Amygdala (tissue), 56 donors: ENCODE measurements around the gene LAMP1.
"Not testable (repeated sequence)": the region's sequence is repeated elsewhere in the genome, so short reads cannot be mapped to it uniquely, and the experiment has no call there.

Source experiments
- DNase-seq, 56 donors: peaks; one replicate each; lab custom pipeline; 2025; lab: John Stamatoyannopoulos, UW

Gene LAMP1

GRCh38 chr13:113296823-113297369 lies at the start of gene LAMP1:
Gene LAMP1 (plus strand): TSS chr13:113297239. CDS start chr13:113297435, 196 bp downstream.
- DNase-seq = peak; percentile 41 to 98 (median 92)

- no peak for DNase-seq
Measured at GRCh38 chr13:113252516-113253095, 44.4 kb upstream of the LAMP1 start.

DNA sequence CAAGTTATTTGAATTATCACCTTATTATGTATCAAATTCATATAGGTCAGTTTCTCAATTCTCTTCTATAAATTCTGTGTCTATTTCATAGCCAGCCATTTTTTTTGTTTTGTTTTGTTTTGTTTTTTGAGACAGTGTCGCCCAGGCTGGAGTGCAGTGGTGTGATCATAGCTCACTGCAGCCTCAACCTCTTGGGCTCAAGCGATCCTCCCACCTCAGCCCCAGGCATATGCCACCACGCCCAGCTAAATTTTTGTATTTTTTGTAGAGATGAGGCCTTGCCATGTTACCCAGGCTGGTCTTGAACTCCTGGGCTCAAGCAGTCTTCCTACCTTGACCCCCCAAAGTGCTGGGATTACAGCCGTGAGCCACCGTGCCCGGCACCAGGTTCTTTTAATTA lies 39.1 kb upstream of the LAMP1 start:
- not testable (repeated sequence) for DNase-seq

DNA sequence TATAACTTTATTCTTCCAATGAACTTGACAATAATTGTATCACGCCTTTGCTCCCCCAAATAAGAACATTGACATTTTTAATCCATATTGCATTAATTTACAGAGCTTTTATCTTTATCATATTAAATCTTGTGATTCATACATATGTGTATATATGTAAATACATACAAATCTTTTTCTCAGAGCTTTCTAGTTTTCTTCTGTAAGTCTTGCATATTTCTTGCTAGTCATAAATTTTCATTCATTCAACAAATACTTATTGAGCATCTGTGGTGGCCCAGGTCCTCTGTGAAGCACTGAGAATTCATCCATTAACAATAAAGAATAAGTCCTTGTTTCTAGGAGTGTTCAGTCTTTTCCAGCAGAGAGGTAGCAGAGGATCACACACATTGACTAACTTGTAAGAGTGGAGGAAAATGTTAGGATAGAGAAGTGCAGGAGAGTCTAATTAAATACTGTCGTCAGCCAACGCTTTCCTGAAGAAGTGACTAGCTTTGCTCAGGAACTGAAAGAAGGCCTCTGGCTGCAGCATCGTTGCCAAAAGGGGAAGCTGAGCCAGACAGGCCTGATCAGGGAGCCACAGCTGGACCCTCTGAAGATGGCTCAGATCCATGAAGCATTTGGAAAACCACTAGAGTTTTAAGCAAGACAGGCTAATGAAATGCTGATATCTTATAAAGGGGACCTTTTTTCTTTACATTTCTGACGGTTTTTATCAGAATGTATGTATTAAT lies 38.6 kb upstream of the LAMP1 start:
- no peak for DNase-seq

- no peak for DNase-seq
Measured at GRCh38 chr13:113260996-113261395, 36.0 kb upstream of the LAMP1 start.

DNA sequence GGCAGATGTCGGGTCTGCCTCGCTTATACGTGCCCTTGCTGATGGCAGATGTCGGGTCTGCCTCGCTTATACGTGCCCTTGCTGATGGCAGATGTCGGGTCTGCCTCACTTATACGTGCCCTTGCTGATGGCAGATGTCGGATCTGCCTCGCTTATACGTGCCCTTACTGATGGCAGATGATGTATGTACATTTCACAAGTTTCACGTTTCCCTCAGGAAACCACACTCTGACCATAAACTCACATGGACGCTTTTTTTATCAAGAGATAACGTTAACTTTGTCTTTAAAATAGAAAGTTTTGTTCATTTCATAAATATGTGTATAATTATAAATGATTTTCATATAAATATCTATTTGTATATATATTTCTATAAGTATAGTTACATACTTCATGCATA lies 34.0 kb upstream of the LAMP1 start:
- not testable (repeated sequence) for DNase-seq

- DNase-seq = no peak
Measured at GRCh38 chr13:113267642-113268405, 29.2 kb upstream of the LAMP1 start.

GRCh38 chr13:113272031-113272430 lies 25.0 kb upstream of the LAMP1 start:
- no peak for DNase-seq

DNA sequence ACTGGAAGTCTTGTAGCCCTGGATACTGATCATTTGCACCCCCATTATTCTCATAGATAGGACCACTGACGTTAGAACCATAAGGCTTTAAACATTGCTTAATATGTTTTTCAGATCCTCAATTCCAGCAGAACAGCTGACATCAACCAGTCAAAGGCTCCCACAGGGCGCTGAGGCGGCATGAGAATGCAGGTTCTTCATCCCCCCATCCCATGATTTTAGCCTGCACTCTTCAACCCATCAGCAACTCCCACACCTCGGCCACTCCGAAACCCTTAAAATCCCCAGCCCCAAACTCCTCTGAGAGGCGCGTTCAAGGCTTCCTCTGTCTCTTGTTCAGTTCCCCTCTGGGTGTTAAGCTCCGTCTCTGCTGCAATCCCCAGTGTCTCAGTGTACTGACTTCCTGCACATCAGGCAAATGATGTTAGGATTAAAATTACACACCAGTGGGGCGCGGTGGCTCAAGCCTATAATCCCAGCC lies 24.3 kb upstream of the LAMP1 start:
- DNase-seq = no peak

DNA sequence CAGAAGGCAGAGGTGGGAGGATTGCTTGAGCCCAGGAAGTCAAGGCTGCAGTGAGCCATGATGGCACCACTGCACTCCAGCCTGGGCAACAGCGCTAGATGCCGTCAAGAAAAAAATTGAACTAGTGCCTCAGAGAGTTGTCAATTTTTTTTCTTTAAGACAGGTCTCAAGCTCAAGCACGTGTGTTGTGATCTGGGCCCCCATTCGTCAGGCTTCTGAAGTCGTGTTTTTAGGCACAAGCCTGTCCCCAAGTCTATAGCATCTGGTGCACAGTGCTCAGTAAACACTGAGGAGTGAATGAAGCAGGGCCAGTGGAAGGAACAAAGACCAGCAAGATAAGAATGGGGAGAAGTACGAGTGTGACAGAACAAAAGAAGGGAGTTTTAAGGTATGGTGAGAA lies 23.7 kb upstream of the LAMP1 start:
- DNase-seq = no peak

- DNase-seq = no peak
Measured at GRCh38 chr13:113273851-113274590, 23.0 kb upstream of the LAMP1 start.

DNA sequence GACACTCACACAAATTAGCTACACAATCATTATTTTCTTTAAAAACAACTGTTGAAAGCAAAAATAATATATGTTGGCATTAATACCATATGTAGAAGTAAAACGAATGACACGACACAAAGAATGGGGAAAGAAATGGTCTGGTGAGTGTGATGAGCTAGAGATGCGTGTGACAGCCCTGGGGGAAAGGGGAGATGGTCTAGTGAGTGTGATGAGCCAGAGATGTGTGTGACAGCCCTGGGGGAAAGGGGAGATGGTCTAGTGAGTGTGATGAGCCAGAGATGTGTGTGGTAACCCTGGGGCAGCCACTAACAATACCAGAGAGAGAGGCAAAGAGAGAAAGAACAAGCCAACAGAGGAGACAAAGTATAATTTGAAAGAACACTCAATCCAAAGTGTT lies 22.3 kb upstream of the LAMP1 start:
- no peak for DNase-seq

GRCh38 chr13:113275387-113275786 lies 21.7 kb upstream of the LAMP1 start:
- DNase-seq = peak in 4 of 56 donors; percentile 8 to 22 (median 10)

- no peak for DNase-seq
Measured at GRCh38 chr13:113280126-113280525, 16.9 kb upstream of the LAMP1 start.

- DNase-seq = no peak
Measured at GRCh38 chr13:113283904-113284303, 13.1 kb upstream of the LAMP1 start.

DNA sequence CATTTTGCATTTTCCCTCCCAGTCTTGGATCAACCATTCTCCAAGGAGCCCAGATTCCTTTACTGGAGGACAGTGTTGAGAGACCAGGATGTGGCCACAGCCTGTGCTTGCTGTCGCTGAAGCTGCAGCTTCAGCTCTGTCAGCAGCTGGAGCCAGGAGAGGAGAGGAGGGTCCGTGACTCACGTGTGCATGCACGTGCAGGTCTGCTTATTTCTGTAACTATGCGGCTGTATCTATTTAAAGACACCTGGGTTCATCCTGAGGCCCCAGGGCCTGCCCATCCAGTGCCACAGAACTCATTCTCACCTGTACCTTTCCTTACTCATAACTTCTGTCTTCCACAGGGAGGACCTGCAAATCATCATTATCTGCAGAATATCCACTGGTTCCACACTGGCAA lies 8.2 kb upstream of the LAMP1 start:
- DNase-seq = no peak

DNA sequence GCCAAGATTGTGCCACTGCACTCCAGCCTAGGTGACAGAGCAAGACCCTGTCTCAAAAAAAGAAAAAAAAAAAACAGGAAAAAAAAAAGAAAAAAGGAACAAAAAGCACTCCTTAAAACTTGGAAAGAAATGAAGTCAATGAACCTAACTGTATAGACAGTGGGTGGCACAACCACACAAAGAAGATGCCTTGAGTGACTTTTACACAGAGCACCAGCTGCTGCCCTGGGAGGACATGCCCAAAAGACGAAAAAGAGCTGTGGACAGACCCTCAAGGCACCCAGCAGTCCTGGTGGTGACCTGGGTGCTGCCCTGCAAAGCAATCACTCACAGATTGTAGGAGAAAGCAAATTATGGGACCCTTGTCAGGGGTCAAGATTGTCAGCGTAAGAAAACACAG lies 5.9 kb upstream of the LAMP1 start:
- no peak for DNase-seq

GRCh38 chr13:113292021-113292862 lies 4.8 kb upstream of the LAMP1 start:
- DNase-seq = peak in 2 of 56 donors; percentile 4 to 10

GRCh38 chr13:113293686-113294085 lies 3.4 kb upstream of the LAMP1 start:
- no peak for DNase-seq
